ENCODE data around the gene TMEM171.

- TF ChIP-seq CTCF (IDR thresholded peaks at IDR 0.05) (peak; percentile 49), EZH2 (IDR thresholded peaks at IDR 0.05) (no peak)
These were observed 15.2 kb downstream of the TMEM171 start for GRCh38 chr5:73135429-73136054.

Data from neural progenitor cell (in vitro differentiated cells).